HL-60 (cell line): Measurements from ENCODE around the gene ZNF771.

ENCODE experiments used
- CTCF ChIP-seq: IDR thresholded peaks from one replicate; pipeline ENCODE4 v1.5.1; 2011; ENCODE audit warnings: low read length, control low read depth, inconsistent platforms; ENCODE audit not compliant: insufficient read depth
- GABPA ChIP-seq: IDR thresholded peaks from 2 replicates; pipeline ENCODE4 v1.6.1; 2012; ENCODE audit warnings: low read depth
- POLR2AphosphoS5 ChIP-seq: IDR thresholded peaks from 2 replicates; pipeline ENCODE4 v1.6.1; 2012; ENCODE audit warnings: low read depth
- TF ChIP-seq, protein P1 (sequence below): IDR thresholded peaks from 2 replicates; pipeline ENCODE4 v1.6.1; 2012; ENCODE audit warnings: low read depth; ENCODE audit not compliant: insufficient replicate concordance

GRCh38 chr16:30456302-30456701 is 48.9 kb downstream of the ZNF771 start:
- TF ChIP-seq, protein P1, sequence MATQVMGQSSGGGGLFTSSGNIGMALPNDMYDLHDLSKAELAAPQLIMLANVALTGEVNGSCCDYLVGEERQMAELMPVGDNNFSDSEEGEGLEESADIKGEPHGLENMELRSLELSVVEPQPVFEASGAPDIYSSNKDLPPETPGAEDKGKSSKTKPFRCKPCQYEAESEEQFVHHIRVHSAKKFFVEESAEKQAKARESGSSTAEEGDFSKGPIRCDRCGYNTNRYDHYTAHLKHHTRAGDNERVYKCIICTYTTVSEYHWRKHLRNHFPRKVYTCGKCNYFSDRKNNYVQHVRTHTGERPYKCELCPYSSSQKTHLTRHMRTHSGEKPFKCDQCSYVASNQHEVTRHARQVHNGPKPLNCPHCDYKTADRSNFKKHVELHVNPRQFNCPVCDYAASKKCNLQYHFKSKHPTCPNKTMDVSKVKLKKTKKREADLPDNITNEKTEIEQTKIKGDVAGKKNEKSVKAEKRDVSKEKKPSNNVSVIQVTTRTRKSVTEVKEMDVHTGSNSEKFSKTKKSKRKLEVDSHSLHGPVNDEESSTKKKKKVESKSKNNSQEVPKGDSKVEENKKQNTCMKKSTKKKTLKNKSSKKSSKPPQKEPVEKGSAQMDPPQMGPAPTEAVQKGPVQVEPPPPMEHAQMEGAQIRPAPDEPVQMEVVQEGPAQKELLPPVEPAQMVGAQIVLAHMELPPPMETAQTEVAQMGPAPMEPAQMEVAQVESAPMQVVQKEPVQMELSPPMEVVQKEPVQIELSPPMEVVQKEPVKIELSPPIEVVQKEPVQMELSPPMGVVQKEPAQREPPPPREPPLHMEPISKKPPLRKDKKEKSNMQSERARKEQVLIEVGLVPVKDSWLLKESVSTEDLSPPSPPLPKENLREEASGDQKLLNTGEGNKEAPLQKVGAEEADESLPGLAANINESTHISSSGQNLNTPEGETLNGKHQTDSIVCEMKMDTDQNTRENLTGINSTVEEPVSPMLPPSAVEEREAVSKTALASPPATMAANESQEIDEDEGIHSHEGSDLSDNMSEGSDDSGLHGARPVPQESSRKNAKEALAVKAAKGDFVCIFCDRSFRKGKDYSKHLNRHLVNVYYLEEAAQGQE = no peak
- TF ChIP-seq POLR2AphosphoS5 (no peak), CTCF (no peak), GABPA (no peak)
